Measurements from ENCODE around the gene TUNAR.

TUNAR gene

DNA sequence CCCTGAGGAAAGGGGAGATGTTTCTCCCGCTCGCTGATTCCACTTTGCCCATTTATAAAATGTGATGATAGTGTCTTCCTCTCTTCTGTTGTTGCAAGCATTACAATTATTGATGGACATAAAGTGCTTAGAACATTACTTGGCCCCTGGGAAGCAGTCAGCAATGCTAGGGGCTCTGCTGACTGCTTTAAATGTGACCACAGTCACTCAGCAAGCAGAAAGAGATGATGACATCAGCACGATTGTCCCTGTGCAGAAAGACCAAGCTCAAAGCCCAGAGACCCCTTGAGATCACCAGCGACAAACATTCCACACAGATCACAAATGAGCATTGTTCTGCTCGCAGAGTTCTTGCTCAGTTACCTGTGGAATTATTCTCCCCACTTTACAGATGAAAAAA lies 26.5 kb downstream of the TUNAR start:
- H3K4me3 ChIP-seq (ENCODE audit: low read depth, low read length), result no peak overlapping the region
- TF ChIP-seq, protein P1, sequence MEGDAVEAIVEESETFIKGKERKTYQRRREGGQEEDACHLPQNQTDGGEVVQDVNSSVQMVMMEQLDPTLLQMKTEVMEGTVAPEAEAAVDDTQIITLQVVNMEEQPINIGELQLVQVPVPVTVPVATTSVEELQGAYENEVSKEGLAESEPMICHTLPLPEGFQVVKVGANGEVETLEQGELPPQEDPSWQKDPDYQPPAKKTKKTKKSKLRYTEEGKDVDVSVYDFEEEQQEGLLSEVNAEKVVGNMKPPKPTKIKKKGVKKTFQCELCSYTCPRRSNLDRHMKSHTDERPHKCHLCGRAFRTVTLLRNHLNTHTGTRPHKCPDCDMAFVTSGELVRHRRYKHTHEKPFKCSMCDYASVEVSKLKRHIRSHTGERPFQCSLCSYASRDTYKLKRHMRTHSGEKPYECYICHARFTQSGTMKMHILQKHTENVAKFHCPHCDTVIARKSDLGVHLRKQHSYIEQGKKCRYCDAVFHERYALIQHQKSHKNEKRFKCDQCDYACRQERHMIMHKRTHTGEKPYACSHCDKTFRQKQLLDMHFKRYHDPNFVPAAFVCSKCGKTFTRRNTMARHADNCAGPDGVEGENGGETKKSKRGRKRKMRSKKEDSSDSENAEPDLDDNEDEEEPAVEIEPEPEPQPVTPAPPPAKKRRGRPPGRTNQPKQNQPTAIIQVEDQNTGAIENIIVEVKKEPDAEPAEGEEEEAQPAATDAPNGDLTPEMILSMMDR (IDR thresholded peaks at IDR 0.05; ENCODE audit: low read depth, low read length), result no peak

DNA sequence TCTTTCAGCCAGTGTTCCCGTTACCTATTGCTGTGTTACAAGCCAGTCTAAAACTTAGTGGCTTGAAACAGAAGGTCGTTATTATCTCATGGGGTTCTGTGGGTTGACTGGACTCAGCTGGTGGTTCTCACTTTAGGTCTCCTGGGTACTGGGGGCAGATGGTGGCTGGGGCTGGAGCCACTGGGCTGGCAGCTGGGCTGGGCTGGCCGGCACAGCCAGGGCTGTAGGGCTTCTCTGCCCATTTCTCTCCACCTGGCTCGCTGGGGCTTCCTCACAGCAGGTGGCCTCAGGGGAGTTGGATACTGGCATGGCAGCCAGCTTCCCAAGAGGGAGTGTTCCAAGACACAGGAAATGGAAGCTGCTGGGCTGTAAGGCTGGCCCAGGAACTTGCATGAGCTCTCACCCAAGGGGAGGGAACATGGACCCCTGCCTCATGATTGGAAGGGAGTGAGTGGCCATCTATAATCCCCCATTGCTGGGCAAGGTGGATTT lies 27.0 kb downstream of the TUNAR start:
- Histone ChIP-seq H3K4me3 (ENCODE audit: low read depth, low read length) (no peak overlapping the region), H3K27ac (no peak overlapping the region), H3K27me3 (ENCODE audit: insufficient read depth, low read depth, severe bottlenecking) (no peaks in the 10 kb centered on the region), H3K9me3 (ENCODE audit: severe bottlenecking) (no peaks in the 10 kb centered on the region), H3K36me3 (no peaks in the 10 kb centered on the region)
- no peak for DNase-seq
- TF ChIP-seq, protein P1 (IDR thresholded peaks at IDR 0.05; ENCODE audit: low read depth, low read length), result no peak

More for the DNA sequence above, 26.5 kb downstream of the TUNAR start:
- H3K27ac ChIP-seq, result no peak overlapping the region
- no peak for DNase-seq
- H3K27me3 ChIP-seq (ENCODE audit: insufficient read depth, low read depth, severe bottlenecking), result no peaks in the 10 kb centered on the region
- no peaks in the 10 kb centered on the region for H3K36me3 ChIP-seq
- H3K9me3 ChIP-seq (ENCODE audit: severe bottlenecking), result no peaks in the 10 kb centered on the region

DNA sequence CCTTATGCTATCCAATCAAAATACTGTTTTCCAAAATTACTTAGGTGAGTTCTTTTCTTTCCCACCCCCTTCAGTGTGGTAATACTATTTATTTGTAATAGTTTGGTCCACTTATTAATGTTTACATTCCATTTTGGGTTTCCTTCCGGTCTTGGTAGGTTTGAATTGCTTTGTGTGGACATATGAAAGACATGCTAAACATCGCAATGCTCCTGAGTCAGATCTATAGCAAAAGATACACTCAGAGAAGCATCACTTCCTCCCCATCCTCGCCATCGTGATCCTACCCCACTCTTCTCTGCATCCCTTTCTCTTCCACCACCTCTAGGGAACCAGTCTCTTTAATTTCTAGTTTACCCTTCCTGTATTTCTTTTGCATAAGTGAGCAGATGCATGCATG lies 30.0 kb downstream of the TUNAR start:
- no peaks in the 10 kb centered on the region for H3K27me3 ChIP-seq (ENCODE audit: insufficient read depth, low read depth, severe bottlenecking)
- no peaks in the 10 kb centered on the region for H3K9me3 ChIP-seq (ENCODE audit: severe bottlenecking)
- TF ChIP-seq, protein P1 (IDR thresholded peaks at IDR 0.05; ENCODE audit: low read depth, low read length), result no peak
- no peaks in the 10 kb centered on the region for H3K36me3 ChIP-seq
- no peak overlapping the region for H3K27ac ChIP-seq
- H3K4me3 ChIP-seq (ENCODE audit: low read depth, low read length), result no peak overlapping the region
- DNase-seq, result no peak

DNA sequence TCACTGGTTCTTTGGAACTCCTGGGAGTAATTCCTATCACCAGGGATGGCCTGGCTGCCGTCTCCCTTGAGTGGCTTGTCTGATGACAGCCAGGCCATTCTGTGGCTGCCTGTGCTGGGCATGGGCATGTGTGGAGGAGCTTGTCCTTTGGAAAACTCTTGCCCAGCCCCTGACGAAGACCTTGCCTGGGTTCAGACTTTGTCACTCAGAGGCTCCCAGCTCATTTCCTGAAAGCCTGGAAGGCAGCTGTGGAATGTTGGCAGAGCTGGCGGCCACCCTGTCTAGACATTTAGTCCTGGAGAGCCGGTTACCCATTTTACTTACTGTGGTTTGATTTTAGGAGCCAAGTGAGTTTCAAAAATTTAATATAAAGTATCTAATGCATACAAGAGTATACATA lies 34.0 kb downstream of the TUNAR start:
- Histone ChIP-seq H3K36me3 (no peaks in the 10 kb centered on the region), H3K27ac (no peak overlapping the region), H3K4me3 (ENCODE audit: low read depth, low read length) (no peak overlapping the region), H3K27me3 (ENCODE audit: insufficient read depth, low read depth, severe bottlenecking) (no peaks in the 10 kb centered on the region), H3K9me3 (ENCODE audit: severe bottlenecking) (no peaks in the 10 kb centered on the region)
- TF ChIP-seq, protein P1 (IDR thresholded peaks at IDR 0.05; ENCODE audit: low read depth, low read length), result no peak
- no peak for DNase-seq

DNA sequence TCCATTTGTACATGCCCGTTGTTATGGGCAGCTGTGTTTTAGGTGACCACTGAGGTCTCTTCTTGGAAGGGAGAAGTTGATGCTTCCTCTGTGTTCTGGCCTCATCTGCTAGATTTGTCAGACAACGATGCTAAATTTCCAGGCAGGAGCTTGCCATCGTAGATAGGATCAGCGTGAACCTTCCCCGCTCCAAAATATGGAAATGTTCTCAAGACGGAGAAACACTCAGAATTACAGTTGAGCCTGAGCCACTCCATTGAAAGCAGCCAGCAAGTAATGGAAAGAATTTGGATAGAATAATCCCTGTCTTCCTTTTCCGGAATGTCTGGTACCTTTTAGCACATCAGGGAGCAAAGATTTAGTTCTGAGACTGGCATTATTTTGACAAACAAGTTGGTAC lies 34.8 kb downstream of the TUNAR start:
- TF ChIP-seq, protein P1 (IDR thresholded peaks at IDR 0.05; ENCODE audit: low read depth, low read length), result no peak
- no peak overlapping the region for H3K4me3 ChIP-seq (ENCODE audit: low read depth, low read length)
- H3K27me3 ChIP-seq (ENCODE audit: insufficient read depth, low read depth, severe bottlenecking), result no peaks in the 10 kb centered on the region
- DNase-seq, result no peak
- no peaks in the 10 kb centered on the region for H3K36me3 ChIP-seq
- H3K27ac ChIP-seq, result no peak overlapping the region
- H3K9me3 ChIP-seq (ENCODE audit: severe bottlenecking), result no peaks in the 10 kb centered on the region

DNA sequence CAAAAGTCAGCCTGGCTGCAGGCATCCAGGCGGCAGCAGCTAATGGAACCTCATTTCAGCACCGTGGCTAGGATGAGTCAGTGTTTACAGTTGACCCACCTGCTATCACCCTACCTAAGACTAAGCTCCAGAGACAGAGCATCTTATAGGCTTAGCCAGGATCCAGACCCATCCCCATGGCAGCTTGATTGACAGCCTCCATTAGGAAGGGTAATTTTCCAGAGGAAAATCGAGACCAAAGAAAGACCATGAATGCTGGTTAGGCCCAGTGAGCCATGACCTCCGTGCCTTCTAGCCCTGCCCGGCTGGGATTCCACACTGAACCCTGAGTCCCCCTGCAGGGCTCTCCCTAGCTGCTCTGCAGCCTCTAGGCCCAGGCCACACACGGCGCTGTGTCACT lies 38.7 kb downstream of the TUNAR start:
- DNase-seq, result peak; percentile 71

More for the DNA sequence above, 38.7 kb downstream of the TUNAR start:
- TF ChIP-seq, protein P1 (IDR thresholded peaks at IDR 0.05; ENCODE audit: low read depth, low read length), result 0 out of 2 replicates have a peak, but pooled peaks have one; percentile 13
- H3K9me3 ChIP-seq (ENCODE audit: severe bottlenecking), result no peaks in the 10 kb centered on the region
- peak overlapping the region; percentile 50 for H3K27ac ChIP-seq
- H3K4me3 ChIP-seq (ENCODE audit: low read depth, low read length), result no peak overlapping the region
- H3K27me3 ChIP-seq (ENCODE audit: insufficient read depth, low read depth, severe bottlenecking), result no peaks in the 10 kb centered on the region
- H3K36me3 ChIP-seq, result no peaks in the 10 kb centered on the region
